Heart right ventricle (tissue), 16 donors: ENCODE measurements around the gene OTUB2. TPM values are rescaled to one million over a fixed set of nuclear protein-coding genes. Genes with fewer than 3 reads are reported as not detected.

ENCODE experiments used
- ATAC-seq, 8 donors: fragments of 200-7000 bp; cut with Tn5 transposase; one replicate each; pipeline ENCODE4 v1.9.1; 2020; ENCODE audit warnings: mild to moderate bottlenecking in 8 of 8, moderate library complexity in 8 of 8, moderate number of reproducible peaks in 1 of 8
- DNase-seq, 2 donors: peaks; one replicate each; pipeline ENCODE4 v3.0.0-alpha.2; 2020
- H3K27ac ChIP-seq, 10 donors: fragments of 200-600 bp; sonication (generic) in 2 of 10; one replicate each; pipeline versions ENCODE4 v1.5.0 to v1.8.0; 2020 to 2022; ENCODE audit warnings: mild to moderate bottlenecking in 3 of 10
- H3K27me3 ChIP-seq, 7 donors: fragments of 200-600 bp; one replicate each; pipeline ENCODE4 v1.8.0; 2021 to 2022; ENCODE audit warnings: mild to moderate bottlenecking in 2 of 7
- H3K36me3 ChIP-seq, 9 donors: fragments of 200-600 bp; sonication (generic) in 1 of 9; one replicate each; pipeline versions ENCODE4 v1.5.0 to v1.8.0; 2020 to 2022; ENCODE audit warnings: mild to moderate bottlenecking in 2 of 9
- H3K4me1 ChIP-seq, 9 donors: fragments of 200-600 bp; sonication (generic) in 1 of 9; one replicate each; pipeline versions ENCODE4 v1.5.0 to v1.8.0; 2020 to 2022; ENCODE audit warnings: mild to moderate bottlenecking in 4 of 9
- H3K4me3 ChIP-seq, 10 donors: fragments of 200-600 bp; sonication (generic) in 2 of 10; one replicate each; pipeline versions ENCODE4 v1.5.0 to v1.8.0; 2020 to 2022; ENCODE audit warnings: mild to moderate bottlenecking in 7 of 10, moderate library complexity in 2 of 10
- H3K9me3 ChIP-seq, 11 donors: fragments of 200-600 bp in 10 of 11; sonication (generic) in 2 of 11; one replicate each; pipeline versions ENCODE4 v1.5.0 to v1.8.0; 2013 to 2022; ENCODE audit warnings: mild to moderate bottlenecking in 2 of 11, control low read depth in 1 of 11, moderate library complexity in 1 of 11
- WGBS, 2 donors: extraction: QIAGEN DNeasy Blood & Tissue Kit; methylation state at CpG; one replicate each; pipeline ENCODE4 v1.1.7; 2013; ENCODE audit warnings: inconsistent platforms in 1 of 2; 5-methylcytosine and 5-hydroxymethylcytosine counted together
- intact Hi-C, 10 donors: fragments of 100-400 bp; cut with DNase I; formaldehyde crosslinking; loops; one replicate each; pipeline versions ENCODE4 v1.11.1 to v1.14.2; 2022
- polyA plus RNA-seq, 2 donors: library from polyadenylated mRNA; stranded (reverse); fragments of 200-250 nt; gene quantifications; one replicate each; pipeline ENCODE4 v1.2.3, GENCODE V29; 2013
- total RNA-seq, 10 donors: library from RNA; stranded (reverse); fragmentation: NEBNext Ultra II Directional in 3 of 10; extraction: Animal tissue kit (Norgen Biotek cat#: 25700) in 3 of 10; gene quantifications; one replicate each; pipeline versions ENCODE4 v1.2.1 to v1.2.4, GENCODE V29; 2021 to 2023
- TF ChIP-seq, protein P1 (sequence below), 9 donors: fragments of 200-600 bp; sonication (generic) in 2 of 9; IDR thresholded peaks; one replicate each; pipeline versions ENCODE4 v1.5.0 to v1.8.0; 2021 to 2022; ENCODE audit warnings: antibody characterized with exemption in 9 of 9, mild to moderate bottlenecking in 5 of 9, moderate library complexity in 1 of 9
- donor health status: Arrhythmogenic right ventricular cardiomyopathy.
- donor health status: ischemic (EF 13 %, LVEDD 7.1; RV severe dilation, severe dysfunction).
- donor health status: healthy with polysubstance abuse.
- donor health status: DM: no; HTN: yes; CAD: no.
- donor health status: DM: no; HTN: no; CAD: no.
- donor health status: ischemic (EF 25% LVEDD 6.9; RV normal size, moderate dysfunction).
- donor health status: ischemic (EF 25% LVEDD 5.7; RV mildly dilated, moderate dysfunction).
- donor health status: healthy.
- donor health status: DM: yes; HTN: yes; CAD: no.
- donor health status: Ischemic cardiomyopathy.
- donor health status: ischemic (EF 35%, LVEDD 5.7; RV mildly dilated, moderate dysfunction).
- donor health status: nonischemic (EF 11% LVEDD 7.7; RV severe dilation, severe dysfunction).
- donor health status: DM: yes; HTN: yes; CAD: no.
- donor health status: PGD.
- donor health status: ischemic (EF 29% LVEDD 5.4; RV normal size, mild dysfunction).
- donor health status: nonischemic (EF 23%, LVEDD 6.1; RV moderate dilation, normal function).

The OTUB2 gene
- total and polyA plus RNA-seq, 12 donors, result 0.07 to 0.37 (median 0.16) TPM; not detected in 1

DNA sequence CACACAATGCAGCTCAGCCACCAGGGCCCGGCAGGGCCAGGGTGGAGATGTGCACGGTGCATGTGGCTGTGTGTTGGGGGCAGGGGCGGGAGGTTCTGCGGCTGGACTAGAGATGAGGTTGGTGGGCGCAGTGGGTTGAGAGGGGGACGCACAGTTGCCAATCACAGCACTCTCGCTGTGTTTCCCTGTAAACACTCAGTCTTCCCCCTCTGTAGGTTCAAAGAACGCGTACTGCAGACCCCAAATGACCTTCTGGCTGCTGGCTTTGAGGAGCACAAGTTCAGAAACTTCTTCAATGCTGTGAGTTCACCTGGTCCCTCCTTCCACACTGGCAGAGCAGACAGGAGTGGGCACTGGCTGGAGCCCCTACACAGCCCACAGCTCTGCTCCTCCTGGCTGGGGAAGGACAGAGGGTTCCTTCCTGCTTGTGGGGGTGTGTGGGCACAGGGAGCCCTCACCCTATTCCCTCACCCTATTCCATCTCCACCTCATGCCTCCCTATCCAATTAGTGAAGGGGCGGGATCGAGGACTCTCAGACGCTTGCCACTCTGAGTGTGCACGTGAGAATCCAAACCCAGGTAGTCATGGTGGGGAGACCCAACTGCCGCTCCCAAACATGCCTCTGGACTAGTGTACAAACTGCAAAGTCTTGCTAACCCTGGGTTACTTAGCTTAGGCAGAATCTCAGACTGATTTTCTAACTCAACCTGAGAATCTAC is 17.8 kb downstream of the OTUB2 start:
- intact Hi-C loops, result loop anchor here in 1 of 10 donors (5.0 kb wide), 1 partner anchor 93 kb away; no protein-coding TSS in a partner anchor
- Histone ChIP-seq H3K4me1 (peaks cover 0 to 32% (median 15%) of the 10 kb centered on the region in 9 donors), H3K4me3 (no peak overlapping the region), H3K9me3 (no peaks in the 10 kb centered on the region), H3K36me3 (peaks cover 0 to 51% (median 41%) of the 10 kb centered on the region in 9 donors), H3K27ac (no peak overlapping the region), H3K27me3 (no peaks in the 10 kb centered on the region)
- DNase-seq (no peak), ATAC-seq (no peak)
- TF ChIP-seq, protein P1, sequence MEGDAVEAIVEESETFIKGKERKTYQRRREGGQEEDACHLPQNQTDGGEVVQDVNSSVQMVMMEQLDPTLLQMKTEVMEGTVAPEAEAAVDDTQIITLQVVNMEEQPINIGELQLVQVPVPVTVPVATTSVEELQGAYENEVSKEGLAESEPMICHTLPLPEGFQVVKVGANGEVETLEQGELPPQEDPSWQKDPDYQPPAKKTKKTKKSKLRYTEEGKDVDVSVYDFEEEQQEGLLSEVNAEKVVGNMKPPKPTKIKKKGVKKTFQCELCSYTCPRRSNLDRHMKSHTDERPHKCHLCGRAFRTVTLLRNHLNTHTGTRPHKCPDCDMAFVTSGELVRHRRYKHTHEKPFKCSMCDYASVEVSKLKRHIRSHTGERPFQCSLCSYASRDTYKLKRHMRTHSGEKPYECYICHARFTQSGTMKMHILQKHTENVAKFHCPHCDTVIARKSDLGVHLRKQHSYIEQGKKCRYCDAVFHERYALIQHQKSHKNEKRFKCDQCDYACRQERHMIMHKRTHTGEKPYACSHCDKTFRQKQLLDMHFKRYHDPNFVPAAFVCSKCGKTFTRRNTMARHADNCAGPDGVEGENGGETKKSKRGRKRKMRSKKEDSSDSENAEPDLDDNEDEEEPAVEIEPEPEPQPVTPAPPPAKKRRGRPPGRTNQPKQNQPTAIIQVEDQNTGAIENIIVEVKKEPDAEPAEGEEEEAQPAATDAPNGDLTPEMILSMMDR (IDR thresholded peaks at IDR 0.05), result no peak
- 82 to 86% methylated on average over 14 of the region's 14 CpGs for WGBS, 2 donors

DNA sequence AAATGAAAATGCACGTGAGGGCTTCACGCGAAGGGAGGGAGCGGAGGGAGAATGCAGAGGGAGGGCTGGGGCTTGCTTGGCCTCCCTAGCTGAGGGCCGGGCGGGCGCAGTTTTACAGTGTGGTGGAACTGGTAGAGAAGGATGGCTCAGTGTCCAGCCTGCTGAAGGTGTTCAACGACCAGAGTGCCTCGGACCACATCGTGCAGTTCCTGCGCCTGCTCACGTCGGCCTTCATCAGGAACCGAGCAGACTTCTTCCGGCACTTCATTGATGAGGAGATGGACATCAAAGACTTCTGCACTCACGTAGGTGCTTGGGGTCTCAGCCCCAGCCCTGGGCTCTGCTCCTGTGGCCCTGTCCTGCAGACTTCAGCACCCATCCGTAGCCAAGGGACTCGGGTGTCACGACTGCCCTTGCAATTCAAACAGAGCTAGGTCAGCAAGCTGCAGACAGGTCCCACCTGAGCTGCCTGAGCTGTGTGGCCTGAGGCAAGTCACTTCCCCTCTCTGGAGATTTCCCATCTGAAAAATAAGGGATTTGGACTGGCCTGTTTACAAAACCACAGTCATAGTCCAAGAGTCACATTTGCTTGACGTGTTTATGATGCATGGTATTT is 18.4 kb downstream of the OTUB2 start:
- H3K27me3 ChIP-seq, result no peaks in the 10 kb centered on the region

DNA sequence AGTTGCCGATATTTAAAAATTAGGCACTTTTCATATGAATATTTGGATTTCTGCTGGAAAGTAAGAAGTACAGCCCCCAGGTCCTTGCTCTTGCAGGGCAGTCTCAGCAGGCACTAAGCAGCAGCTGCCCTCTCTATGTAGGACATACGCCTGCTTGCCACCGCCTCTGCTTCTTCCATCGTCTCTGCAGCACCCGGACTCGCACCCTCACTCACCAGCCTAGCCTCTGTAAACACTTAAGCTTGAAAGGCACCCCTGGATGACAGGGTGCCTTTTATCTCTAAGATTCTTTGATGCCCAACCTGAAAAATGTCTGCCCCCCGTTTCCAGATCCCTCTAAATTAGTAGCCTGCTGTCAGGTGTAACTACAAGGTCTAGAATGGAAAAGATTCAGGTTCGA is 19.0 kb downstream of the OTUB2 start:
- TF ChIP-seq, protein P1 (IDR thresholded peaks at IDR 0.05), result no peak
- Histone ChIP-seq H3K4me1 (peaks cover 0 to 39% (median 19%) of the 10 kb centered on the region in 9 donors), H3K4me3 (no peak overlapping the region), H3K27ac (no peak overlapping the region), H3K9me3 (no peaks in the 10 kb centered on the region), H3K36me3 (peaks cover 0 to 63% (median 53%) of the 10 kb centered on the region in 9 donors), H3K27me3 (no peaks in the 10 kb centered on the region)
- intact Hi-C loops, result no loop called here
- DNase-seq (no peak), ATAC-seq (no peak)
- WGBS, 2 donors, result 95 to 97% methylated on average over 8 of the region's 8 CpGs

More for the DNA sequence above, 18.4 kb downstream of the OTUB2 start:
- ATAC-seq, result no peak
- no peak overlapping the region for H3K27ac ChIP-seq
- TF ChIP-seq, protein P1 (IDR thresholded peaks at IDR 0.05), result no peak
- intact Hi-C loops, result loop anchor here in 1 of 10 donors (5.0 kb wide), 1 partner anchor 93 kb away; no protein-coding TSS in a partner anchor
- DNase-seq, result no peak
- H3K4me3 ChIP-seq, result no peak overlapping the region
- H3K36me3 ChIP-seq, result peaks cover 0 to 57% (median 48%) of the 10 kb centered on the region in 9 donors
- no peaks in the 10 kb centered on the region for H3K9me3 ChIP-seq
- H3K4me1 ChIP-seq, result peaks cover 0 to 37% (median 19%) of the 10 kb centered on the region in 9 donors
- WGBS, 2 donors, result 91 to 95% methylated on average over 20 of the region's 20 CpGs

DNA sequence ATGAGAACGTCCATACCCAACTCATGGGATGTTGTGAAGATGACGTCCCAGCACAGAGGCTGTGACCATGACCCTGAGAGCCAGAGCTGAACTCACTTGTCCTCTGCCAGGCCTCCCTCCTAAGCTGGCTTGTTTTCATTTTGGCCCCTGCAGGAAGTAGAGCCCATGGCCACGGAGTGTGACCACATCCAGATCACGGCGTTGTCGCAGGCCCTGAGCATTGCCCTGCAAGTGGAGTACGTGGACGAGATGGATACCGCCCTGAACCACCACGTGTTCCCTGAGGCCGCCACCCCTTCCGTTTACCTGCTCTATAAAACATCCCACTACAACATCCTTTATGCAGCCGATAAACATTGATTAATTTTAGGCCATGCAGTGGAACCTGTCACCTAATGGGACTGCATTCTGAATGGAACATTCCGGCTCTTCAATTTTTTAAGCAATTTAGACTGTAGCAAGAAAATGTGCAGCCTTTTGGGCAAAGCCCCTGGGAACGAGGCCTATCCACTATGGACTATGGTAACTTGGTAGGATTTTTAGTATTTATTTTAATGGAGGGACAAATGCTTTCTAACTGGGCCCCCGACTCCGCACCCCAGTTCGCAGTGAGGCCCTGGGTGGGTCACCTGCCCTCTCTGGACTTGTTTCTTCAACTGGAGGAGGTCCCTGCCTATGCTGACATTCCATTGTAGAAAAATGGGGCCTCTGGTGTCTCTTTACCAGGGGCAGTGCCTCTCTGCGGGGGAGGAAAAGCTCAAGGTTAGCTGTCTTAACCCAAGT is 19.6 kb downstream of the OTUB2 start:
- TF ChIP-seq, protein P1 (IDR thresholded peaks at IDR 0.05), result no peak
- Histone ChIP-seq H3K27ac (no peak overlapping the region), H3K36me3 (peaks cover 0 to 69% (median 56%) of the 10 kb centered on the region in 9 donors), H3K4me1 (peaks cover under 1 to 45% (median 22%) of the 10 kb centered on the region in 9 donors), H3K27me3 (no peaks in the 10 kb centered on the region), H3K9me3 (no peaks in the 10 kb centered on the region), H3K4me3 (no peak overlapping the region)
- DNase-seq, result no peak
- 90 to 92% methylated on average over 19 of the region's 19 CpGs for WGBS, 2 donors
- intact Hi-C loops, result no loop called here
- no peak for ATAC-seq
